Psoas muscle (tissue), 8 donors: ENCODE data around the gene WDR41. TPM values are rescaled to one million over a fixed set of nuclear protein-coding genes. Genes with fewer than 3 reads are reported as not detected.

Source experiments
- ATAC-seq, 4 donors: fragments of 200-7000 bp; cut with Tn5 transposase; one replicate each; pipeline ENCODE4 v1.9.1; 2020; ENCODE audit warnings: moderate library complexity in 3 of 4, mild to moderate bottlenecking in 2 of 4
- DNase-seq, 2 donors: peaks; one replicate each; pipeline ENCODE4 v3.0.0-alpha.2; 2020
- H3K27ac ChIP-seq: fragments of 200-600 bp; one replicate; pipeline ENCODE4 v1.8.0; 2022
- H3K27me3 ChIP-seq, 3 donors: fragments of 200-600 bp in 1 of 3; one replicate each; pipeline versions ENCODE4 v1.6.1 to v1.8.0; 2013 to 2022; ENCODE audit warnings: low read length in 2 of 3, mild to moderate bottlenecking in 2 of 3, moderate library complexity in 1 of 3; ENCODE audit not compliant: insufficient read depth in 3 of 3
- H3K36me3 ChIP-seq, 2 donors: fragments of 200-600 bp in 1 of 2; one replicate each; pipeline versions ENCODE4 v1.6.1 to v1.8.0; 2013 to 2022; ENCODE audit warnings: low read depth in 1 of 2, mild to moderate bottlenecking in 1 of 2, moderate library complexity in 1 of 2; ENCODE audit not compliant: insufficient read depth in 1 of 2
- H3K4me1 ChIP-seq: fragments of 200-600 bp; one replicate; pipeline ENCODE4 v1.8.0; 2022
- H3K4me3 ChIP-seq: fragments of 200-600 bp; one replicate; pipeline ENCODE4 v1.8.0; 2022; ENCODE audit warnings: mild to moderate bottlenecking
- H3K9me3 ChIP-seq: fragments of 200-600 bp; one replicate; pipeline ENCODE4 v1.8.0; 2022
- WGBS, 3 donors: extraction: QIAGEN DNeasy Blood & Tissue Kit; methylation state at CpG; one replicate each; pipeline versions ENCODE4 v1.1.6 to v1.1.7; 2013; 5-methylcytosine and 5-hydroxymethylcytosine counted together
- intact Hi-C, 2 donors: fragments of 100-400 bp; cut with DNase I; formaldehyde crosslinking; loops; one replicate each; pipeline versions ENCODE4 v1.11.0 to v1.14.2; 2022
- polyA plus RNA-seq, 3 donors: library from polyadenylated mRNA; stranded (reverse); fragments of 200-250 nt; gene quantifications; one replicate each; pipeline ENCODE4 v1.2.3, GENCODE V29; 2013
- total RNA-seq, 4 donors: library from RNA; stranded (reverse); fragmentation: NEBNext Ultra II Directional in 2 of 4; extraction: Animal tissue kit (Norgen Biotek cat#: 25700) in 2 of 4; gene quantifications; one replicate each; pipeline versions ENCODE4 v1.2.1 to v1.2.4, GENCODE V29; 2021 to 2023
- TF ChIP-seq, protein P1 (sequence below): fragments of 200-600 bp; IDR thresholded peaks from one replicate; pipeline ENCODE4 v1.8.0; 2022; ENCODE audit warnings: antibody characterized with exemption
- donor health status: healthy with polysubstance abuse.
- donor health status: DM: no; HTN: no; CAD: no; lungs with moderate emphysema.
- donor health status: Bipolar disorder and iron deficiency.
- donor health status: healthy.
- donor health status: DM: yes; HTN: yes; CAD: no.
- donor health status: DM: no; HTN: no; CAD: no.
- donor health status: DM: no; HTN: no; CAD: no.
- donor health status: DM: yes; HTN: yes; CAD: no.

Gene WDR41
- total and polyA plus RNA-seq, 7 donors = 17.1 to 32.2 (median 26.6) TPM

DNA sequence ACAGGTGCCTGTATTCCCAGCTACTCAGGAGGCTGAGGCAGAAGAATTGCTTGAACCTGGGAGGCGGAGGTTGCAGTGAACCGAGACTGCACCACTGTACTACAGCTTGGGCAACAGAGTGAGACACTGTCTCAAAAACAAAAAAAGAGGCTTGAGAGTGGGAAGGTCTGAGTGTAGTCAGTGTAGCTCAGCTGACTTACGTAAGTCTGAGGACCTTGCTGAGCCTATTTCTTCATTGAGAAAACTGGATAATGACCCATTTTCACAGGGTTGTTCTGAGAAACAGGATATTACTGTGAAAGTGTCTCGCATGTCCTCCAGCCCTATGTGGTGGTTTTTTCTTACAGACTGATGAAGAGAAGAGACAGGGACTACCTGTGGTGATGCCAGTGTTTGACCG lies 66.7 kb downstream of the WDR41 start:
- no peaks in the 10 kb centered on the region for H3K4me1 ChIP-seq
- 93 to 97% (median 94%) methylated on average over 5 of the region's 5 CpGs for WGBS, 3 donors
- DNase-seq = no peak
- H3K4me3 ChIP-seq = no peak overlapping the region
- peaks cover 7 to 40% of the 10 kb centered on the region in 2 donors for H3K36me3 ChIP-seq
- H3K27ac ChIP-seq = no peak overlapping the region
- no peak for ATAC-seq
- intact Hi-C loops = no loop called here
- peaks cover 0 to 1% (median 0%) of the 10 kb centered on the region in 3 donors for H3K27me3 ChIP-seq
- no peaks in the 10 kb centered on the region for H3K9me3 ChIP-seq
- TF ChIP-seq, protein P1, sequence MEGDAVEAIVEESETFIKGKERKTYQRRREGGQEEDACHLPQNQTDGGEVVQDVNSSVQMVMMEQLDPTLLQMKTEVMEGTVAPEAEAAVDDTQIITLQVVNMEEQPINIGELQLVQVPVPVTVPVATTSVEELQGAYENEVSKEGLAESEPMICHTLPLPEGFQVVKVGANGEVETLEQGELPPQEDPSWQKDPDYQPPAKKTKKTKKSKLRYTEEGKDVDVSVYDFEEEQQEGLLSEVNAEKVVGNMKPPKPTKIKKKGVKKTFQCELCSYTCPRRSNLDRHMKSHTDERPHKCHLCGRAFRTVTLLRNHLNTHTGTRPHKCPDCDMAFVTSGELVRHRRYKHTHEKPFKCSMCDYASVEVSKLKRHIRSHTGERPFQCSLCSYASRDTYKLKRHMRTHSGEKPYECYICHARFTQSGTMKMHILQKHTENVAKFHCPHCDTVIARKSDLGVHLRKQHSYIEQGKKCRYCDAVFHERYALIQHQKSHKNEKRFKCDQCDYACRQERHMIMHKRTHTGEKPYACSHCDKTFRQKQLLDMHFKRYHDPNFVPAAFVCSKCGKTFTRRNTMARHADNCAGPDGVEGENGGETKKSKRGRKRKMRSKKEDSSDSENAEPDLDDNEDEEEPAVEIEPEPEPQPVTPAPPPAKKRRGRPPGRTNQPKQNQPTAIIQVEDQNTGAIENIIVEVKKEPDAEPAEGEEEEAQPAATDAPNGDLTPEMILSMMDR = no peak

DNA sequence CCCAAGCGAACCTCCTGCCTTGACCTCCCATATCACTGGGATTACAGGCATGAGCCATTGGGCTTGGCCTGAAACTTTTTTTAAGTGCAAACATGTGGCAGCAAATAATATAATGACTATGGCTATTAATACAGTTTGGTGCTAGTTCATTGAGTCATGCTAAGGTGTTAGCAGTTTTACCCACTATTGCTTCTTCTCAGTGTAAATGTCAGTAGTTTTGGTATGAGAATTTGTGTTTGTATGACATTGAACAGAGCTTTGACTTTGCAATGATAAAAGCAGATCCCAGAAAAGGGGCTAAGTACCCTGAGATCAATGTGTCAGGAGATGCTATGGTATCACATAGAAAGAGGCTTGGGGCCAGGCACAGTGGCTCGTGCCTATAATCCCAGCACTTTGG lies 67.2 kb downstream of the WDR41 start:
- H3K36me3 ChIP-seq = peaks cover 7 to 35% of the 10 kb centered on the region in 2 donors
- TF ChIP-seq, protein P1 = no peak
- DNase-seq (no peak), ATAC-seq (no peak)
- no peak overlapping the region for H3K4me3 ChIP-seq
- no peaks in the 10 kb centered on the region for H3K9me3 ChIP-seq
- intact Hi-C loops = no loop called here
- peaks cover 0 to 1% (median 0%) of the 10 kb centered on the region in 3 donors for H3K27me3 ChIP-seq
- H3K27ac ChIP-seq = no peak overlapping the region
- H3K4me1 ChIP-seq = no peaks in the 10 kb centered on the region
- 68 to 75% (median 74%) methylated on average over 2 of the region's 2 CpGs for WGBS, 3 donors

DNA sequence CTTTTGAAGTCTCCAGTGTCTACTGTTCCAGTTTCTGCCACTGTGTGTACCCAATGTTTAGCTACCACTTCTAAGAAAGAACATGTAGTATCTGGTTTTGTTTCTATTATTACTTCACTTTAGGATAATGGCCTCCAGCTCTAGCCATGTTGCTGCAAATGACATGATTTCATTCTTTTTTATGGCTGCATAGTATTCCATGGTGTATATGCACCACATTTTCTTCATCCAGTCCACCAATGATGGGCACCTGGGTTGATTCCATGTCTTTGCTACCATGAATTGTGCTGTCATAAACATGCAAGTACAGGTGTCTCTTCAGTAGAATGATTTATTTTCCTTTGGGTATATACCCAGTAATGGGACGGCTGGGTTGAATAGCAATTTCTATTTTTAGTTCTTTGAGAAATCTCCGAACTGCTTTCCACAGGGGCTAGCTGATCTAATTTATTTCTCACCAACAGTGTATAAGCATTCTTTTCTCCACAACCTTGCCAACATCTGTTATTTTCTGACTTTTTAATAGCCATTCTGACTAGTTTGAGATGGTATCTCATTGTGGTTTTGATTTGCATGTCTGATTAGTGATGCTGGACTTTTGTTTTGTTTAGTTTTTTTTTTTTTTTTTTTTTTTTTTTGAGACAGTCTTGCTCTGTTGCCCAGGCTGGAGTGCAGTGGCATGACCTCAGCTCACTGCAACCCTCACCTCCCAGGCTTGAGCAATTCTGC lies 68.9 kb downstream of the WDR41 start:
- H3K27me3 ChIP-seq = peaks cover 0 to 4% (median 0%) of the 10 kb centered on the region in 3 donors
- 17 to 33% (median 22%) methylated on average over 2 of the region's 2 CpGs for WGBS, 3 donors
- intact Hi-C loops = no loop called here
- DNase-seq (no peak), ATAC-seq (no peak)
- H3K4me1 ChIP-seq = no peaks in the 10 kb centered on the region
- H3K9me3 ChIP-seq = no peaks in the 10 kb centered on the region
- TF ChIP-seq, protein P1 = no peak
- no peak overlapping the region for H3K27ac ChIP-seq
- H3K36me3 ChIP-seq = peaks cover 4 to 25% of the 10 kb centered on the region in 2 donors
- no peak overlapping the region for H3K4me3 ChIP-seq

DNA sequence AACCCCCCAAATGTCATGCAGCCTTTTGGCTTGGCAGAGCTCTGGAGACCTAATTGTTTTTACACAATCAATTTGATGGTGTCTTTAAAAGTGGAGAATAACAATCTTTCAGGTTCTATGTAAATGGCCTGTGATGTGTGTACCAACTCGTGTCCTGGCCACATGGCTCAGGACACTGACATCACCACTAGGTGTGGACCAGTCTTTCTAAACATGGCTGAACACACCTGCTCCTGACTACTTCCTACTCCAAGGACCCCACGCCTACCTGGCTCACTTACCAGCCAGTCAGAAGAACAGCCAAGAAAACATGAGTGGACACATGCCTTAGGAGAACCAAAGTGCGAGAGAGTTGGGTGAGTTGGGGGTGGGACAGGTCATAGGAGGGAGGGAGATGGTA lies 71.2 kb downstream of the WDR41 start:
- TF ChIP-seq, protein P1 = no peak
- H3K4me3 ChIP-seq = no peak overlapping the region
- peaks cover 0 to 9% (median 4%) of the 10 kb centered on the region in 3 donors for H3K27me3 ChIP-seq
- no peak overlapping the region for H3K27ac ChIP-seq
- intact Hi-C loops = no loop called here
- H3K36me3 ChIP-seq = peaks cover 0 to 10% of the 10 kb centered on the region in 2 donors
- H3K4me1 ChIP-seq = no peaks in the 10 kb centered on the region
- no peaks in the 10 kb centered on the region for H3K9me3 ChIP-seq
- 63 to 75% (median 73%) methylated on average over 3 of the region's 3 CpGs for WGBS, 3 donors
- DNase-seq = no peak
- no peak for ATAC-seq
